ENCODE measurements around the gene ZNF787.

ZNF787 gene

GRCh38 chr19:56080669-56081401, 40.3 kb downstream of the ZNF787 start:
- peak overlapping the region; percentile 20 for H3K4me3 ChIP-seq (replicated peaks; ENCODE audit: insufficient read depth, low read length)
- no peak overlapping the region for H3K27ac ChIP-seq (replicated peaks)
- H3K27me3 ChIP-seq (ENCODE audit: insufficient read depth, poor library complexity, severe bottlenecking), result no peaks in the 10 kb centered on the region
- TF ChIP-seq GABPA (IDR thresholded peaks at IDR 0.05; ENCODE audit: low read depth) (no peak), SPI1 (IDR thresholded peaks at IDR 0.05; ENCODE audit: borderline replicate concordance, low read depth) (no peak), CTCF (IDR thresholded peaks at IDR 0.05; ENCODE audit: insufficient read depth, low read length) (no peak), POLR2AphosphoS5 (IDR thresholded peaks at IDR 0.05; ENCODE audit: low read depth) (no peak; the same call in 1 of the 2 replicates), REST (IDR thresholded peaks at IDR 0.05; ENCODE audit: insufficient replicate concordance, low read depth) (no peak)
- DNase-seq (ENCODE audit: low read depth in 1 of 2, low spot score in 1 of 2), result peak; percentile 57 to 85

- TF ChIP-seq CTCF (IDR thresholded peaks at IDR 0.05; ENCODE audit: insufficient read depth, low read length), result no peak
- no peak for TF ChIP-seq REST (IDR thresholded peaks at IDR 0.05; ENCODE audit: insufficient replicate concordance, low read depth)
- no peaks in the 10 kb centered on the region for H3K27me3 ChIP-seq (ENCODE audit: insufficient read depth, poor library complexity, severe bottlenecking)
- H3K4me3 ChIP-seq (replicated peaks; ENCODE audit: insufficient read depth, low read length), result no peak overlapping the region
- no peak overlapping the region for H3K27ac ChIP-seq (replicated peaks)
- no peak for DNase-seq (ENCODE audit: low read depth in 1 of 2, low spot score in 1 of 2)
These were observed 41.5 kb downstream of the ZNF787 start for GRCh38 chr19:56079609-56080008.

GRCh38 chr19:56076498-56076897, 44.6 kb downstream of the ZNF787 start:
- Histone ChIP-seq H3K4me3 (replicated peaks; ENCODE audit: insufficient read depth, low read length) (no peak overlapping the region), H3K27me3 (ENCODE audit: insufficient read depth, poor library complexity, severe bottlenecking) (no peaks in the 10 kb centered on the region), H3K27ac (replicated peaks) (no peak overlapping the region)
- DNase-seq (ENCODE audit: low read depth in 1 of 2, low spot score in 1 of 2), result peak in 1 of 2 experiments; percentile 57
- TF ChIP-seq SPI1 (IDR thresholded peaks at IDR 0.05; ENCODE audit: borderline replicate concordance, low read depth) (peak; percentile 83), CTCF (IDR thresholded peaks at IDR 0.05; ENCODE audit: insufficient read depth, low read length) (peak; percentile 72), POLR2AphosphoS5 (IDR thresholded peaks at IDR 0.05; ENCODE audit: low read depth) (no peak), REST (IDR thresholded peaks at IDR 0.05; ENCODE audit: insufficient replicate concordance, low read depth) (no peak), GABPA (IDR thresholded peaks at IDR 0.05; ENCODE audit: low read depth) (no peak)
